Stimulated activated naive CD4-positive, alpha-beta T cell (primary cell): Measurements from ENCODE around the gene STS.
A peak's percentile ranks its signal among the peaks of the same experiment; 100 is the strongest.

Source experiments
- DNase-seq, 6 experiments: peaks; one replicate each; lab custom pipeline; 2025; lab: John Stamatoyannopoulos, UW

The STS gene

GRCh38 chrX:7147413-7147977, at the start of gene STS:
STS (plus strand) TSS chrX:7147712; CDS start chrX:7253200, 105,488 bp downstream.
- DNase-seq: peak in 5 of 6 experiments; percentile 4 to 73 (median 58)

- no peak for DNase-seq
These were observed 47.5 kb upstream of the STS start for GRCh38 chrX:7100022-7100421.

GRCh38 chrX:7102119-7102518, 45.4 kb upstream of the STS start:
- no peak for DNase-seq

GRCh38 chrX:7106649-7107048, 40.9 kb upstream of the STS start:
- DNase-seq: no peak

GRCh38 chrX:7108030-7108429, 39.5 kb upstream of the STS start:
- DNase-seq: no peak

GRCh38 chrX:7109049-7109531, 38.4 kb upstream of the STS start:
- peak in 1 of 6 experiments; percentile 8 for DNase-seq

- no peak for DNase-seq
These were observed 37.4 kb upstream of the STS start for GRCh38 chrX:7109838-7110793.

GRCh38 chrX:7110821-7111276, 36.7 kb upstream of the STS start:
- DNase-seq: no peak

- no peak for DNase-seq
These were observed 36.0 kb upstream of the STS start for GRCh38 chrX:7111518-7111917.

- no peak for DNase-seq
These were observed 35.4 kb upstream of the STS start for GRCh38 chrX:7112071-7112470.

- no peak for DNase-seq
These were observed 32.0 kb upstream of the STS start for GRCh38 chrX:7115557-7115956.

- DNase-seq: no peak
These were observed 31.4 kb upstream of the STS start for GRCh38 chrX:7116081-7116480.

GRCh38 chrX:7117587-7117986, 29.9 kb upstream of the STS start:
- no peak for DNase-seq

GRCh38 chrX:7119950-7120877, 27.3 kb upstream of the STS start:
- no peak for DNase-seq

- no peak for DNase-seq
These were observed 26.7 kb upstream of the STS start for GRCh38 chrX:7120878-7121219.

- no peak for DNase-seq
These were observed 20.5 kb upstream of the STS start for GRCh38 chrX:7127056-7127455.

GRCh38 chrX:7131621-7132020, 15.9 kb upstream of the STS start:
- no peak for DNase-seq

GRCh38 chrX:7132335-7133049, 15.0 kb upstream of the STS start:
- DNase-seq: peak in 3 of 6 experiments; percentile 4 to 19 (median 4)

- no peak for DNase-seq
These were observed 14.5 kb upstream of the STS start for GRCh38 chrX:7133050-7133440.

GRCh38 chrX:7134981-7135380, 12.5 kb upstream of the STS start:
- no peak for DNase-seq
